HEK293 (cell line): ENCODE results near the gene PITPNB.

Experiments used
- CTCF ChIA-PET: fragments of 350-600 bp; formaldehyde crosslinking; extraction: SDS; loops from one replicate; lab custom pipeline; 2021; ENCODE audit warnings: antibody characterized with exemption; lab: Yijun Ruan, JAX
- POLR2A ChIA-PET: fragments of 300-600 bp; formaldehyde crosslinking; extraction: SDS; loops from one replicate; lab custom pipeline; 2020; ENCODE audit warnings: antibody characterized with exemption, inconsistent platforms; lab: Yijun Ruan, JAX
- H3K27ac ChIP-seq: fragments of 200-500 bp; sonication (Bioruptor generic); 2 replicates; pipeline ENCODE4 v1.5.1; 2014; ENCODE audit warnings: low read depth, low read length, control low read depth, inconsistent platforms; ENCODE audit errors: extremely low read depth
- H3K36me3 ChIP-seq, 2 experiments: fragments of 200-500 bp in 1 of 2; sonication (Bioruptor generic) in 1 of 2; 1 replicate in 1 of 2; 2 replicates in 1 of 2; pipeline ENCODE4 v1.5.1; 2014 to 2017; ENCODE audit warnings: inconsistent platforms in 2 of 2, low read length in 2 of 2; ENCODE audit not compliant: control insufficient read depth in 2 of 2, insufficient read depth in 1 of 2
- H3K4me1 ChIP-seq: fragments of 200-500 bp; sonication (Bioruptor generic); 2 replicates; pipeline ENCODE4 v1.5.1; 2014; ENCODE audit warnings: mild to moderate bottlenecking, low read length, inconsistent platforms; ENCODE audit not compliant: control insufficient read depth, insufficient read depth
- H3K4me3 ChIP-seq: 2 replicates; pipeline ENCODE4 v1.5.1; 2011; ENCODE audit warnings: low read depth, mild to moderate bottlenecking, control low read depth, low read length, moderate library complexity
- H3K9me3 ChIP-seq: fragments of 200-500 bp; sonication (Bioruptor generic); 2 replicates; pipeline ENCODE4 v1.5.1; 2014; ENCODE audit warnings: low read depth, low read length, inconsistent platforms; ENCODE audit not compliant: control insufficient read depth, insufficient read depth
- PRDM1 ChIP-seq: fragments of 450-650 bp; formaldehyde crosslinking; IDR thresholded peaks from 2 replicates; pipeline ENCODE4; 2016; ENCODE audit warnings: missing biosample characterization, missing genetic modification characterization
- YY2 ChIP-seq: fragments of 450-650 bp; formaldehyde crosslinking; IDR thresholded peaks from 2 replicates; pipeline ENCODE4 v1.5.1; 2016; ENCODE audit warnings: missing biosample characterization, missing genetic modification characterization
- ZFP3 ChIP-seq: fragments of 450-650 bp; formaldehyde crosslinking; IDR thresholded peaks from 2 replicates; pipeline ENCODE4 v1.5.1; 2016; ENCODE audit warnings: low read depth, missing biosample characterization, missing genetic modification characterization
- ZIC2 ChIP-seq: fragments of 450-650 bp; formaldehyde crosslinking; IDR thresholded peaks from 2 replicates; pipeline ENCODE4 v1.5.1; 2016; ENCODE audit warnings: missing biosample characterization, missing genetic modification characterization
- ZNF2 ChIP-seq: fragments of 450-650 bp; formaldehyde crosslinking; IDR thresholded peaks from 2 replicates; pipeline ENCODE4 v1.5.1; 2016; ENCODE audit warnings: missing biosample characterization, missing genetic modification characterization
- ZNF211 ChIP-seq: fragments of 450-650 bp; formaldehyde crosslinking; IDR thresholded peaks from 2 replicates; pipeline ENCODE4 v1.5.1; 2016; ENCODE audit warnings: low read depth, missing biosample characterization, missing genetic modification characterization
- ZNF626 ChIP-seq: fragments of 450-650 bp; sonication (Bioruptor Pico); formaldehyde crosslinking; IDR thresholded peaks from 2 replicates; pipeline ENCODE4 v1.5.1; 2018; ENCODE audit warnings: missing biosample characterization, missing genetic modification characterization, inconsistent platforms
- ZNF654 ChIP-seq: fragments of 450-650 bp; formaldehyde crosslinking; IDR thresholded peaks from 2 replicates; pipeline ENCODE4 v1.5.1; 2016; ENCODE audit warnings: low read depth, missing biosample characterization, missing genetic modification characterization
- ZNF701 ChIP-seq: fragments of 450-650 bp; formaldehyde crosslinking; IDR thresholded peaks from 2 replicates; pipeline ENCODE4 v1.5.1; 2016; ENCODE audit warnings: missing biosample characterization, missing genetic modification characterization
- ZNF792 ChIP-seq: fragments of 450-650 bp; formaldehyde crosslinking; IDR thresholded peaks from 2 replicates; pipeline ENCODE4 v1.5.1; 2016; ENCODE audit warnings: missing biosample characterization, missing genetic modification characterization
- TF ChIP-seq, protein P1 (sequence below): fragments of 450-650 bp; formaldehyde crosslinking; IDR thresholded peaks from 2 replicates; pipeline ENCODE4 v1.5.1; 2016; ENCODE audit warnings: missing biosample characterization, missing genetic modification characterization, low read depth
- TF ChIP-seq, protein P2 (sequence below): fragments of 450-650 bp; formaldehyde crosslinking; IDR thresholded peaks from 2 replicates; pipeline ENCODE4 v1.5.1; 2016; ENCODE audit warnings: missing biosample characterization, missing genetic modification characterization
- TF ChIP-seq, protein P3 (sequence below): fragments of 450-650 bp; formaldehyde crosslinking; IDR thresholded peaks from 2 replicates; pipeline ENCODE4 v1.5.1; 2016; ENCODE audit warnings: missing biosample characterization, missing genetic modification characterization
- TF ChIP-seq, protein P4 (sequence below): fragments of 450-650 bp; IDR thresholded peaks from 2 replicates; pipeline ENCODE4 v1.5.1; 2018; ENCODE audit warnings: missing biosample characterization, mild to moderate bottlenecking, missing genetic modification characterization

Gene PITPNB

DNA sequence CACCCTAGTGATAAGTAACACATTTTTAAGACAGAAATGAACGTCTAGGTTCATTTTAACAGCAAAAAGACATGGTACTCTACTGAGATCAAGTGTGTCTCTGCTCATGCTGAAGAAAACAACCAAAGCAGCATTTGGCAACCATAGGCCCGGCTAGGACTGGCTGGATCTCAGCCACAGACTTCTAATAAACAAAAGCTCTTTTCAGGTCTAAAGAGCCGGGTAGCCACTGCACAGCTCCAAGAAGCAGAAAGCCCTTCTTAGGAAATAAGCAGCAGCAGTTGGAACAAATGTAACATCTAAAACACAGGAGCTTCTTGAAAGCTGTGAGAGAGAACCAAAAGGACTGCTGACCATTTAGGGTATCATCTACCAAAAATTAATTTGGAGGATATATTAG, 37.6 kb downstream of the PITPNB start (continued):
- TF ChIP-seq ZNF792 (tag by site-specific recombination) (no peak), YY2 (tag by site-specific recombination) (no peak), ZNF701 (tag by site-specific recombination) (no peak), ZIC2 (tag by site-specific recombination) (no peak)
- TF ChIP-seq, protein P1, sequence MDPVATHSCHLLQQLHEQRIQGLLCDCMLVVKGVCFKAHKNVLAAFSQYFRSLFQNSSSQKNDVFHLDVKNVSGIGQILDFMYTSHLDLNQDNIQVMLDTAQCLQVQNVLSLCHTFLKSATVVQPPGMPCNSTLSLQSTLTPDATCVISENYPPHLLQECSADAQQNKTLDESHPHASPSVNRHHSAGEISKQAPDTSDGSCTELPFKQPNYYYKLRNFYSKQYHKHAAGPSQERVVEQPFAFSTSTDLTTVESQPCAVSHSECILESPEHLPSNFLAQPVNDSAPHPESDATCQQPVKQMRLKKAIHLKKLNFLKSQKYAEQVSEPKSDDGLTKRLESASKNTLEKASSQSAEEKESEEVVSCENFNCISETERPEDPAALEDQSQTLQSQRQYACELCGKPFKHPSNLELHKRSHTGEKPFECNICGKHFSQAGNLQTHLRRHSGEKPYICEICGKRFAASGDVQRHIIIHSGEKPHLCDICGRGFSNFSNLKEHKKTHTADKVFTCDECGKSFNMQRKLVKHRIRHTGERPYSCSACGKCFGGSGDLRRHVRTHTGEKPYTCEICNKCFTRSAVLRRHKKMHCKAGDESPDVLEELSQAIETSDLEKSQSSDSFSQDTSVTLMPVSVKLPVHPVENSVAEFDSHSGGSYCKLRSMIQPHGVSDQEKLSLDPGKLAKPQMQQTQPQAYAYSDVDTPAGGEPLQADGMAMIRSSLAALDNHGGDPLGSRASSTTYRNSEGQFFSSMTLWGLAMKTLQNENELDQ (tag by site-specific recombination): no peak
- TF ChIP-seq, protein P2, sequence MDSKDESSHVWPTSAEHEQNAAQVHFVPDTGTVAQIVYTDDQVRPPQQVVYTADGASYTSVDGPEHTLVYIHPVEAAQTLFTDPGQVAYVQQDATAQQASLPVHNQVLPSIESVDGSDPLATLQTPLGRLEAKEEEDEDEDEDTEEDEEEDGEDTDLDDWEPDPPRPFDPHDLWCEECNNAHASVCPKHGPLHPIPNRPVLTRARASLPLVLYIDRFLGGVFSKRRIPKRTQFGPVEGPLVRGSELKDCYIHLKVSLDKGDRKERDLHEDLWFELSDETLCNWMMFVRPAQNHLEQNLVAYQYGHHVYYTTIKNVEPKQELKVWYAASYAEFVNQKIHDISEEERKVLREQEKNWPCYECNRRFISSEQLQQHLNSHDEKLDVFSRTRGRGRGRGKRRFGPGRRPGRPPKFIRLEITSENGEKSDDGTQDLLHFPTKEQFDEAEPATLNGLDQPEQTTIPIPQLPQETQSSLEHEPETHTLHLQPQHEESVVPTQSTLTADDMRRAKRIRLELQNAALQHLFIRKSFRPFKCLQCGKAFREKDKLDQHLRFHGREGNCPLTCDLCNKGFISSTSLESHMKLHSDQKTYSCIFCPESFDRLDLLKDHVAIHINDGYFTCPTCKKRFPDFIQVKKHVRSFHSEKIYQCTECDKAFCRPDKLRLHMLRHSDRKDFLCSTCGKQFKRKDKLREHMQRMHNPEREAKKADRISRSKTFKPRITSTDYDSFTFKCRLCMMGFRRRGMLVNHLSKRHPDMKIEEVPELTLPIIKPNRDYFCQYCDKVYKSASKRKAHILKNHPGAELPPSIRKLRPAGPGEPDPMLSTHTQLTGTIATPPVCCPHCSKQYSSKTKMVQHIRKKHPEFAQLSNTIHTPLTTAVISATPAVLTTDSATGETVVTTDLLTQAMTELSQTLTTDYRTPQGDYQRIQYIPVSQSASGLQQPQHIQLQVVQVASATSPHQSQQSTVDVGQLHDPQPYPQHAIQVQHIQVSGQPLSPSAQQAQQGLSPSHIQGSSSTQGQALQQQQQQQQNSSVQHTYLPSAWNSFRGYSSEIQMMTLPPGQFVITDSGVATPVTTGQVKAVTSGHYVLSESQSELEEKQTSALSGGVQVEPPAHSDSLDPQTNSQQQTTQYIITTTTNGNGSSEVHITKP (tag by site-specific recombination): no peak

DNA sequence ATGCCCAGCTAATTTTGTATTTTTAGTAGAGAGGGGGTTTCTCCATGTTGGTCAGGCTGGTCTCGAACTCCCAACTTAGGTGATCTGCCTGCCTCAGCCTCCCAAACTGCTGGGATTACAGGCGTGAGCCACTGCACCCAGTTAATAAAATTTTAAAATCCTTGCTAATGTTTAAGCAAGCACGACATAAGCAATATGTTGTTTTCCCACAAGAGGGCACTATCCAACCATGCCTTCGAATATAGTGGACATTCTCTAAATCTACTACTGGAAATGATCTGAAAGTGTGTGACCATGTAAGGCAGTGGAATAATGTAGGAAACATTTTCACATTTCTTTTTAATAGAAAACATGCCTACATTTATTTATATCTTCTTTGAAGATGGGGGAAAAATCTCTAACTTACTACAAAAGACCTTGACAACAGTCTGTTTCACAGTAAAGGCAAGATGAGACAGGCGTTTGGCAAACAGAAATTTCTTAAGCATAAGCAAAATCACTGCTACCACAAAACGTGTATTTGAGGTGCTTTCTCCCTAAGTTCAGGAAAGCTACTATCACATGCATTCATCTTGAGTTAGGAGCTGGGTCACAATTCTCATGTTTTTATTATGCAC, 38.2 kb downstream of the PITPNB start:
- no peak for TF ChIP-seq ZNF2 (tag by site-specific recombination)
- no peak for TF ChIP-seq ZNF211 (tag by site-specific recombination)
- TF ChIP-seq ZNF654 (tag by site-specific recombination): peak; percentile 90
- TF ChIP-seq PRDM1 (tag by site-specific recombination): peak; percentile 39; the same call in 1 of the 2 replicates
- no peak for TF ChIP-seq ZNF626 (tag by site-specific recombination)
- TF ChIP-seq, protein P3, sequence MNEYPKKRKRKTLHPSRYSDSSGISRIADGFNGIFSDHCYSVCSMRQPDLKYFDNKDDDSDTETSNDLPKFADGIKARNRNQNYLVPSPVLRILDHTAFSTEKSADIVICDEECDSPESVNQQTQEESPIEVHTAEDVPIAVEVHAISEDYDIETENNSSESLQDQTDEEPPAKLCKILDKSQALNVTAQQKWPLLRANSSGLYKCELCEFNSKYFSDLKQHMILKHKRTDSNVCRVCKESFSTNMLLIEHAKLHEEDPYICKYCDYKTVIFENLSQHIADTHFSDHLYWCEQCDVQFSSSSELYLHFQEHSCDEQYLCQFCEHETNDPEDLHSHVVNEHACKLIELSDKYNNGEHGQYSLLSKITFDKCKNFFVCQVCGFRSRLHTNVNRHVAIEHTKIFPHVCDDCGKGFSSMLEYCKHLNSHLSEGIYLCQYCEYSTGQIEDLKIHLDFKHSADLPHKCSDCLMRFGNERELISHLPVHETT (tag by site-specific recombination): no peak
- no peak for TF ChIP-seq ZFP3 (tag by site-specific recombination)
- TF ChIP-seq, protein P4, sequence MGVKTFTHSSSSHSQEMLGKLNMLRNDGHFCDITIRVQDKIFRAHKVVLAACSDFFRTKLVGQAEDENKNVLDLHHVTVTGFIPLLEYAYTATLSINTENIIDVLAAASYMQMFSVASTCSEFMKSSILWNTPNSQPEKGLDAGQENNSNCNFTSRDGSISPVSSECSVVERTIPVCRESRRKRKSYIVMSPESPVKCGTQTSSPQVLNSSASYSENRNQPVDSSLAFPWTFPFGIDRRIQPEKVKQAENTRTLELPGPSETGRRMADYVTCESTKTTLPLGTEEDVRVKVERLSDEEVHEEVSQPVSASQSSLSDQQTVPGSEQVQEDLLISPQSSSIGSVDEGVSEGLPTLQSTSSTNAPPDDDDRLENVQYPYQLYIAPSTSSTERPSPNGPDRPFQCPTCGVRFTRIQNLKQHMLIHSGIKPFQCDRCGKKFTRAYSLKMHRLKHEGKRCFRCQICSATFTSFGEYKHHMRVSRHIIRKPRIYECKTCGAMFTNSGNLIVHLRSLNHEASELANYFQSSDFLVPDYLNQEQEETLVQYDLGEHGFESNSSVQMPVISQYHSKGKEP (tag by site-specific recombination): no peak
- Histone ChIP-seq H3K4me3 (no peak overlapping the region), H3K4me1 (peaks cover 14% of the 10 kb centered on the region), H3K27ac (no peak overlapping the region), H3K9me3 (no peaks in the 10 kb centered on the region), H3K36me3 (peaks cover 13 to 26% of the 10 kb centered on the region in 2 experiments)
- ChIA-PET CTCF (interaction anchor here (0.6 to 5.7 kb wide), 42 partner anchors 10 to 1202 kb away, joined by 3 to 61 read pairs (median 4); no protein-coding TSS in a partner anchor), POLR2A (no interaction called here)
